KOPT-K1 (cell line): ENCODE measurements around the gene NR1I3.

Experiments used
- H3K27ac ChIP-seq: fragments of 200-600 bp; sonication (generic); 2 replicates; pipeline ENCODE4 v1.5.1; 2016; ENCODE audit warnings: antibody characterized with exemption, mild to moderate bottlenecking, low read depth, low read length; ENCODE audit not compliant: poor library complexity, severe bottlenecking
- H3K36me3 ChIP-seq: fragments of 200-600 bp; sonication (generic); 2 replicates; pipeline ENCODE4 v1.5.1; 2017; ENCODE audit warnings: antibody characterized with exemption, mild to moderate bottlenecking, low read length, moderate library complexity; ENCODE audit not compliant: insufficient read depth
- H3K9me3 ChIP-seq: fragments of 200-600 bp; sonication (generic); 2 replicates; pipeline ENCODE4 v1.5.1; 2017; ENCODE audit warnings: antibody characterized with exemption, low read length, mild to moderate bottlenecking; ENCODE audit not compliant: insufficient read depth, poor library complexity, severe bottlenecking

The NR1I3 gene

GRCh38 chr1:161216945-161217712 lies 20.9 kb downstream of the NR1I3 start:
- Histone ChIP-seq H3K9me3 (no peaks in the 10 kb centered on the region), H3K27ac (no peak overlapping the region), H3K36me3 (peaks cover 32% of the 10 kb centered on the region)

- Histone ChIP-seq H3K27ac (peak within 1 kb of the TSS; percentile 47), H3K9me3 (no peaks in the 10 kb centered on the region), H3K36me3 (peaks cover 53% of the 10 kb centered on the region)
Measured at GRCh38 chr1:161215076-161215475, 22.9 kb downstream of the NR1I3 start, which contains the start of gene FCER1G. Gene FCER1G (plus strand): TSS chr1:161215295. CDS start chr1:161215322, 27 bp downstream.

- no peak overlapping the region for H3K27ac ChIP-seq
- H3K36me3 ChIP-seq, result peaks cover 60% of the 10 kb centered on the region
- H3K9me3 ChIP-seq, result no peaks in the 10 kb centered on the region
Measured at GRCh38 chr1:161214369-161214768, 23.6 kb downstream of the NR1I3 start.

- H3K27ac ChIP-seq, result no peak overlapping the region
- H3K9me3 ChIP-seq, result no peaks in the 10 kb centered on the region
- H3K36me3 ChIP-seq, result peaks cover 91% of the 10 kb centered on the region
Measured at GRCh38 chr1:161209790-161210409, 28.1 kb downstream of the NR1I3 start.

GRCh38 chr1:161207173-161207572 lies 30.8 kb downstream of the NR1I3 start:
- H3K27ac ChIP-seq, result no peak overlapping the region
- H3K9me3 ChIP-seq, result no peaks in the 10 kb centered on the region
- H3K36me3 ChIP-seq, result peaks cover 76% of the 10 kb centered on the region

- peaks cover 70% of the 10 kb centered on the region for H3K36me3 ChIP-seq
Measured at GRCh38 chr1:161206411-161207140, 31.4 kb downstream of the NR1I3 start.

GRCh38 chr1:161201836-161202712 lies 35.9 kb downstream of the NR1I3 start, which contains the start of gene NDUFS2:
Gene NDUFS2 (plus strand): TSS chr1:161202367. CDS start chr1:161202386, 19 bp downstream.
- Histone ChIP-seq H3K27ac (peak within 1 kb of the TSS; percentile 83), H3K36me3 (peaks cover 34% of the 10 kb centered on the region), H3K9me3 (no peaks in the 10 kb centered on the region)

More at GRCh38 chr1:161206411-161207140, 31.4 kb downstream of the NR1I3 start:
- no peak overlapping the region for H3K27ac ChIP-seq
- H3K9me3 ChIP-seq, result no peaks in the 10 kb centered on the region

GRCh38 chr1:161200992-161201835 lies 36.8 kb downstream of the NR1I3 start:
- Histone ChIP-seq H3K27ac (peak overlapping the region; percentile 83), H3K36me3 (peaks cover 25% of the 10 kb centered on the region; the same call in 1 of the 2 replicates), H3K9me3 (no peaks in the 10 kb centered on the region)

GRCh38 chr1:161200421-161200991 lies 37.5 kb downstream of the NR1I3 start:
- Histone ChIP-seq H3K9me3 (no peaks in the 10 kb centered on the region), H3K36me3 (peaks cover 18% of the 10 kb centered on the region; the same call in 1 of the 2 replicates), H3K27ac (no peak overlapping the region)

- H3K27ac ChIP-seq, result no peak overlapping the region
- H3K36me3 ChIP-seq, result peaks cover 11% of the 10 kb centered on the region; the same call in 1 of the 2 replicates
- no peaks in the 10 kb centered on the region for H3K9me3 ChIP-seq
Measured at GRCh38 chr1:161199506-161200139, 38.4 kb downstream of the NR1I3 start.

GRCh38 chr1:161198897-161199431 lies 39.0 kb downstream of the NR1I3 start, which contains the start of gene ADAMTS4:
Gene ADAMTS4 (minus strand): TSS chr1:161199054. CDS start chr1:161198627, 427 bp downstream.
- no peaks in the 10 kb centered on the region for H3K9me3 ChIP-seq
- peaks cover 5% of the 10 kb centered on the region; the same call in 1 of the 2 replicates for H3K36me3 ChIP-seq
- no peak within 1 kb of the TSS for H3K27ac ChIP-seq

- Histone ChIP-seq H3K9me3 (no peaks in the 10 kb centered on the region), H3K36me3 (no peaks in the 10 kb centered on the region), H3K27ac (no peak overlapping the region)
Measured at GRCh38 chr1:161198194-161198896, 39.7 kb downstream of the NR1I3 start.
